ENCODE data around the gene NEK9. TPM values are rescaled to one million over a fixed set of nuclear protein-coding genes. Genes with fewer than 3 reads are reported as not detected.

The NEK9 gene
- total RNA-seq, 1 experiment from 2014 or later: 56.5 TPM

DNA sequence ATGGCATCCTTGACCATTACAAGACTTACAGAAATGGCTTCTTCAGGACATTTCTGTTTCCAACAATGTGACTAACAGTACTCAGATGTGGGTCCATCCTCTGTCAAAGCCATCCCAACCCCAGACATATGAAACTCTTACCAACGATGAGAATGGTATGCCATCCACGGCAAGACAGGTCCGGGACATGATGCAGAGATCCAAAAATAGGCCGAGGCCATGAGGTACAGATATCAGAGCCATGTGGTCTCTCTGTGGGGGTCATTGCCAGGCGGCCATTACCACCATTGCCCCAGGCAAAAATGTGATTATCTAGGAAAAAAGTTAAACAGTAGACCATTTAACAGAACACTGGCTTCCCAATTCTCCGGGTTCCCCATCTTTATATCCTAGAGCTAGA, 29.9 kb downstream of the NEK9 start:
- Histone ChIP-seq H3K4me2 (ENCODE audit: insufficient read depth, insufficient read length, low read length) (no peak overlapping the region), H3K56ac (ENCODE audit: insufficient read length, low read depth, low read length) (no peak overlapping the region), H4K91ac (ENCODE audit: insufficient read length, low read depth, low read length) (no peak overlapping the region), H2BK12ac (ENCODE audit: insufficient read length, low read depth, low read length) (no peak overlapping the region), H4K20me1 (ENCODE audit: control insufficient read depth, insufficient read depth, insufficient read length) (no peaks in the 10 kb centered on the region), H3K23me2 (ENCODE audit: insufficient read length, low read depth, low read length, poor library complexity, severe bottlenecking) (no peaks in the 10 kb centered on the region), H2AK5ac (ENCODE audit: insufficient read length, low read length) (no peak overlapping the region), H3K79me2 (ENCODE audit: insufficient read depth, low read length) (no peaks in the 10 kb centered on the region), H3K4me1 (ENCODE audit: insufficient read depth, low read length) (no peaks in the 10 kb centered on the region), H2BK120ac (ENCODE audit: low read depth, low read length, poor library complexity, severe bottlenecking) (no peak overlapping the region), H3K23ac (ENCODE audit: insufficient read length, low read depth, low read length) (no peak overlapping the region), H3K9ac (ENCODE audit: extremely low read depth, insufficient read length, low read length) (no peak overlapping the region), H3K18ac (ENCODE audit: insufficient read length, low read depth, low read length) (no peak overlapping the region), H2BK15ac (ENCODE audit: low read depth, low read length) (no peak overlapping the region), H3K79me1 (ENCODE audit: insufficient read depth, low read depth, low read length, poor library complexity, severe bottlenecking) (no peaks in the 10 kb centered on the region), H2AFZ (ENCODE audit: low read length) (no peak overlapping the region), H3K4ac (ENCODE audit: low read depth, low read length) (no peak overlapping the region), H3K27me3 (ENCODE audit: insufficient read depth, low read length) (no peaks in the 10 kb centered on the region), H2BK5ac (ENCODE audit: insufficient read length, low read length) (no peak overlapping the region), H3K14ac (ENCODE audit: insufficient read depth, low read length) (no peak overlapping the region), H3K9me3 (ENCODE audit: control insufficient read depth, low read depth, low read length) (no peaks in the 10 kb centered on the region), H3K27ac (ENCODE audit: insufficient read length, low read depth, low read length) (no peak overlapping the region), H4K8ac (replicated peaks; ENCODE audit: insufficient read length, low read depth, low read length) (no peak overlapping the region), H4K5ac (ENCODE audit: insufficient read length, low read depth, low read length) (no peak overlapping the region), H3T11ph (ENCODE audit: low read length) (no peak overlapping the region), H2BK20ac (ENCODE audit: low read depth, low read length, poor library complexity, severe bottlenecking) (no peak overlapping the region)
- WGBS (ENCODE audit: extremely low coverage, insufficient read length, low lambda C conversion rate): no CpG with 5 or more reads among the region's 6 CpGs
- no peak overlapping the region for H3K4me3 Mint-ChIP-seq
- H3K36me3 Mint-ChIP-seq (ENCODE audit: insufficient read depth in 1 of 3, low read depth in 3 of 3): peaks cover 18 to 68% (median 62%) of the 10 kb centered on the region in 3 experiments; a peak in 6 of 7 replicates
- peaks cover 7 to 8% of the 10 kb centered on the region in 2 experiments for H3K4me1 Mint-ChIP-seq
- no peak for DNase-seq
- no peaks in the 10 kb centered on the region for H3K27me3 Mint-ChIP-seq (ENCODE audit: low read depth)
- no peaks in the 10 kb centered on the region for H3K9me3 Mint-ChIP-seq
- TF ChIP-seq, protein P1, sequence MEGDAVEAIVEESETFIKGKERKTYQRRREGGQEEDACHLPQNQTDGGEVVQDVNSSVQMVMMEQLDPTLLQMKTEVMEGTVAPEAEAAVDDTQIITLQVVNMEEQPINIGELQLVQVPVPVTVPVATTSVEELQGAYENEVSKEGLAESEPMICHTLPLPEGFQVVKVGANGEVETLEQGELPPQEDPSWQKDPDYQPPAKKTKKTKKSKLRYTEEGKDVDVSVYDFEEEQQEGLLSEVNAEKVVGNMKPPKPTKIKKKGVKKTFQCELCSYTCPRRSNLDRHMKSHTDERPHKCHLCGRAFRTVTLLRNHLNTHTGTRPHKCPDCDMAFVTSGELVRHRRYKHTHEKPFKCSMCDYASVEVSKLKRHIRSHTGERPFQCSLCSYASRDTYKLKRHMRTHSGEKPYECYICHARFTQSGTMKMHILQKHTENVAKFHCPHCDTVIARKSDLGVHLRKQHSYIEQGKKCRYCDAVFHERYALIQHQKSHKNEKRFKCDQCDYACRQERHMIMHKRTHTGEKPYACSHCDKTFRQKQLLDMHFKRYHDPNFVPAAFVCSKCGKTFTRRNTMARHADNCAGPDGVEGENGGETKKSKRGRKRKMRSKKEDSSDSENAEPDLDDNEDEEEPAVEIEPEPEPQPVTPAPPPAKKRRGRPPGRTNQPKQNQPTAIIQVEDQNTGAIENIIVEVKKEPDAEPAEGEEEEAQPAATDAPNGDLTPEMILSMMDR (conservative IDR thresholded peaks at IDR 0.05): no peak
- no peak overlapping the region for H3K27ac Mint-ChIP-seq
